ENCODE measurements around the gene GGTLC2.

DNA sequence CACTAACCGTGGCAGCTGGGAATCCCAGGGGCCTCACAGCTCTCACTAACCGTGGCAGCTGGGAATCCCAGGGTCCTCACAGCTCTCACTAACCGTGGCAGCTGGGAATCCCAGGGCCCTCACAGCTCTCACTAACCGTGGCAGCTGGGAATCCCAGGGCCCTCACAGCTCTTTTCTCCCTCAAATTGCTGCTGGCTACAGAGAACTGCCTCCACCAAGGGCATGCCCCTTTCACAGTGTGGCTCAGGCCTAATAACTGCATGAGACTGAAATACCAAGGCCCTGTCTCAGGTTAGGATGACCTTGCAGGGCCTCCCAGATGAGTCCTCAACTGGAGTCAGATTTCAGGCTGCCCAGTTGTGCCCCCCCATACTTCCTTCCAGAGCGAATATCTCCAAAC, 35.1 kb upstream of the GGTLC2 start:
- TF ChIP-seq, protein P1, sequence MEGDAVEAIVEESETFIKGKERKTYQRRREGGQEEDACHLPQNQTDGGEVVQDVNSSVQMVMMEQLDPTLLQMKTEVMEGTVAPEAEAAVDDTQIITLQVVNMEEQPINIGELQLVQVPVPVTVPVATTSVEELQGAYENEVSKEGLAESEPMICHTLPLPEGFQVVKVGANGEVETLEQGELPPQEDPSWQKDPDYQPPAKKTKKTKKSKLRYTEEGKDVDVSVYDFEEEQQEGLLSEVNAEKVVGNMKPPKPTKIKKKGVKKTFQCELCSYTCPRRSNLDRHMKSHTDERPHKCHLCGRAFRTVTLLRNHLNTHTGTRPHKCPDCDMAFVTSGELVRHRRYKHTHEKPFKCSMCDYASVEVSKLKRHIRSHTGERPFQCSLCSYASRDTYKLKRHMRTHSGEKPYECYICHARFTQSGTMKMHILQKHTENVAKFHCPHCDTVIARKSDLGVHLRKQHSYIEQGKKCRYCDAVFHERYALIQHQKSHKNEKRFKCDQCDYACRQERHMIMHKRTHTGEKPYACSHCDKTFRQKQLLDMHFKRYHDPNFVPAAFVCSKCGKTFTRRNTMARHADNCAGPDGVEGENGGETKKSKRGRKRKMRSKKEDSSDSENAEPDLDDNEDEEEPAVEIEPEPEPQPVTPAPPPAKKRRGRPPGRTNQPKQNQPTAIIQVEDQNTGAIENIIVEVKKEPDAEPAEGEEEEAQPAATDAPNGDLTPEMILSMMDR (IDR thresholded peaks at IDR 0.05), result no peak
- TF ChIP-seq POLR2A (IDR thresholded peaks at IDR 0.05), result no peak
- no peak for TF ChIP-seq EP300 (IDR thresholded peaks at IDR 0.05)
- TF ChIP-seq POLR2AphosphoS5 (IDR thresholded peaks at IDR 0.05), result no peak

Measured in suprapubic skin (tissue), 4 donors.